Measurements from ENCODE around the gene DNM3. TPM values are rescaled to one million over a fixed set of nuclear protein-coding genes. Genes with fewer than 3 reads are reported as not detected.

Gene DNM3
- total and polyA plus RNA-seq, 2 of the 8 experiments (the other 6 are each of a cell fraction or from before 2014, with no cell fraction given), result 2.0 to 8.5 TPM

GRCh38 chr1:172085317-172085716 lies 244.0 kb downstream of the DNM3 start (continued):
- TF ChIP-seq CHD7 (IDR thresholded peaks at IDR 0.05; ENCODE audit: insufficient replicate concordance, low read length), result no peak
- TF ChIP-seq KDM5A (IDR thresholded peaks at IDR 0.05; ENCODE audit: low read length), result no peak
- no peak for TF ChIP-seq TBP (IDR thresholded peaks at IDR 0.05; ENCODE audit: low read depth, low read length)
- no peak for TF ChIP-seq PHF8 (conservative IDR thresholded peaks at IDR 0.05; ENCODE audit: low read depth, low read length)
- TF ChIP-seq SP2 (IDR thresholded peaks at IDR 0.05; ENCODE audit: low read length), result no peak
- no peak for TF ChIP-seq RBBP5 (IDR thresholded peaks at IDR 0.05; ENCODE audit: borderline replicate concordance, low read depth, low read length)
- no peak for TF ChIP-seq EP300 (IDR thresholded peaks at IDR 0.05; ENCODE audit: borderline replicate concordance in 1 of 2, low read depth in 2 of 2, low read length in 2 of 2)
- TF ChIP-seq SP4 (IDR thresholded peaks at IDR 0.05; ENCODE audit: low read length), result no peak
- TF ChIP-seq ZNF274 (IDR thresholded peaks at IDR 0.05; ENCODE audit: borderline replicate concordance, extremely low read depth, low read length), result no peak
- no peak for TF ChIP-seq TAF7 (optimal IDR thresholded peaks at IDR 0.05; ENCODE audit: borderline replicate concordance, low read depth, low read length)
- TF ChIP-seq POLR2AphosphoS5 (IDR thresholded peaks at IDR 0.05; ENCODE audit: low read depth, low read length), result no peak

Data from H1 (cell line).